GM12878 (cell line): ENCODE measurements around the gene PCDHA7.

Experiments
- CEBPB ChIP-seq, 2 experiments: fragments of 150-350 bp in 1 of 2; IDR thresholded peaks; 2 replicates each; pipeline ENCODE4 v1.6.1; 2012 to 2014; ENCODE audit warnings: low read depth in 2 of 2, low read length in 2 of 2, borderline replicate concordance in 1 of 2, inconsistent platforms in 1 of 2
- CTCF ChIP-seq, 3 experiments: IDR thresholded peaks in 2 of 3; conservative IDR thresholded peaks in 1 of 3; 2 replicates each; pipeline ENCODE4 v1.5.1; 2011; ENCODE audit warnings: low read depth in 3 of 3, low read length in 3 of 3, mild to moderate bottlenecking in 3 of 3, control low read depth in 2 of 3, moderate library complexity in 2 of 3, inconsistent platforms in 1 of 3, mixed read lengths in 1 of 3; ENCODE audit not compliant: control insufficient read depth in 2 of 3, insufficient read depth in 1 of 3; ENCODE audit errors: extremely low read depth in 1 of 3
- EGR1 ChIP-seq, 2 experiments: IDR thresholded peaks; 1 replicate in 1 of 2; 2 replicates in 1 of 2; pipeline ENCODE4 v1.6.1; 2011 to 2012; ENCODE audit warnings: low read depth in 2 of 2, low read length in 2 of 2, borderline replicate concordance in 1 of 2, mild to moderate bottlenecking in 1 of 2, moderate library complexity in 1 of 2
- ESRRA ChIP-seq: IDR thresholded peaks from 2 replicates; pipeline ENCODE4 v1.6.1; 2012; ENCODE audit warnings: mild to moderate bottlenecking, low read length, improper control_type of control experiment
- EZH2 ChIP-seq: IDR thresholded peaks from 2 replicates; pipeline ENCODE4 v1.6.1; 2012; ENCODE audit warnings: low read depth, mild to moderate bottlenecking, control low read depth, inconsistent platforms, low read length, borderline replicate concordance; ENCODE audit not compliant: control insufficient read depth
- JUNB ChIP-seq: IDR thresholded peaks from 2 replicates; pipeline ENCODE4 v1.6.1; 2016; ENCODE audit warnings: antibody characterized with exemption, mild to moderate bottlenecking
- NRF1 ChIP-seq: conservative IDR thresholded peaks from 2 replicates; pipeline ENCODE4 v1.6.1; 2011; ENCODE audit warnings: mild to moderate bottlenecking, low read depth, low read length, improper control_type of control experiment
- POLR2A ChIP-seq: IDR thresholded peaks from 2 replicates; pipeline ENCODE4 v1.6.1; 2011; ENCODE audit warnings: low read depth, mild to moderate bottlenecking, low read length
- POU2F2 ChIP-seq: IDR thresholded peaks from 3 replicates; pipeline ENCODE4 v1.6.1; 2011; ENCODE audit warnings: low read depth, mild to moderate bottlenecking, low read length, borderline replicate concordance
- SMC3 ChIP-seq: IDR thresholded peaks from 2 replicates; pipeline ENCODE4 v1.6.1; 2011; ENCODE audit warnings: low read length, improper control_type of control experiment, borderline replicate concordance
- TAF1 ChIP-seq: IDR thresholded peaks from 2 replicates; pipeline ENCODE4 v1.6.1; 2011; ENCODE audit warnings: mild to moderate bottlenecking, low read depth, low read length, borderline replicate concordance
- YY1 ChIP-seq: IDR thresholded peaks from 2 replicates; pipeline ENCODE4 v1.6.1; 2011; ENCODE audit warnings: low read depth, mild to moderate bottlenecking, low read length
- ZNF24 ChIP-seq: fragments of 450-650 bp; IDR thresholded peaks from 2 replicates; pipeline ENCODE4 v1.6.1; 2017; ENCODE audit warnings: antibody characterized with exemption, mild to moderate bottlenecking
- ZNF274 ChIP-seq: IDR thresholded peaks from one replicate; pipeline ENCODE4 v1.8.0; 2011; ENCODE audit not compliant: insufficient read length, insufficient read depth

GRCh38 chr5:140857177-140857986, 23.3 kb downstream of the PCDHA7 start:
- TF ChIP-seq POU2F2 (no peak), TAF1 (no peak), ZNF24 (no peak), POLR2A (no peak), CEBPB (IDR thresholded peaks at IDR 0.05; ENCODE audit: borderline replicate concordance in 1 of 2, low read depth in 2 of 2, low read length in 2 of 2) (no peak), ZNF274 (no peak), EZH2 (no peak), JUNB (no peak), CTCF (IDR thresholded peaks at IDR 0.05 in 2 of 3, conservative IDR thresholded peaks at IDR 0.05 in 1 of 3; ENCODE audit: control insufficient read depth in 2 of 3, extremely low read depth in 1 of 3, insufficient read depth in 1 of 3, low read depth in 3 of 3, low read length in 3 of 3) (no peak), NRF1 (no peak), EGR1 (IDR thresholded peaks at IDR 0.05; ENCODE audit: borderline replicate concordance in 1 of 2, low read depth in 2 of 2, low read length in 2 of 2) (no peak), YY1 (no peak), ESRRA (no peak), SMC3 (no peak)
